Activated CD4-positive, CD25-positive, alpha-beta regulatory T cell treated with anti-CD3 and anti-CD28 coated beads, Interleukin-2, amount 50 U/mL, for 24 hours (primary cell): ENCODE data around the gene ZNF773.
"Not testable (repeated sequence)": the region's sequence is repeated elsewhere in the genome, so short reads cannot be mapped to it uniquely, and the experiment has no call there.

Source experiments
- ATAC-seq, 2 donors: fragments of 150-1000 bp; cut with Tn5 transposase; one replicate each; pipeline ENCODE4 v1.10.0; 2021; ENCODE audit warnings: mild to moderate bottlenecking in 1 of 2, moderate library complexity in 1 of 2

Gene ZNF773

GRCh38 chr19:57499680-57500395, at the start of gene ZNF773:
Gene ZNF773 (plus strand): TSS chr19:57499938. CDS start chr19:57500081, 143 bp downstream.
- peak; percentile 100 for ATAC-seq

- ATAC-seq: no peak
Observed at GRCh38 chr19:57452307-57452706, 47.4 kb upstream of the ZNF773 start.

GRCh38 chr19:57465680-57466381, 33.9 kb upstream of the ZNF773 start:
- peak in 1 of 2 donors; percentile 58 for ATAC-seq

GRCh38 chr19:57466489-57466888, 33.2 kb upstream of the ZNF773 start:
- no peak for ATAC-seq

- ATAC-seq: no peak
Observed at GRCh38 chr19:57473646-57474045, 26.1 kb upstream of the ZNF773 start.

- peak; percentile 100 for ATAC-seq
Observed at GRCh38 chr19:57477191-57478008, 22.3 kb upstream of the ZNF773 start, which contains the start of gene ZNF772. Gene ZNF772 (minus strand): TSS chr19:57477566. CDS start chr19:57477309, 257 bp downstream.

GRCh38 chr19:57487477-57488298, 12.1 kb upstream of the ZNF773 start, which contains the start of gene ZNF419:
Gene ZNF419 (plus strand): TSS chr19:57487750. CDS start chr19:57487951, 201 bp downstream.
- peak; percentile 99 for ATAC-seq

- ATAC-seq: not testable (repeated sequence)
Observed at GRCh38 chr19:57488299-57488644, 11.5 kb upstream of the ZNF773 start.

GRCh38 chr19:57499332-57499679, 432 bp upstream of the ZNF773 start:
- not testable (repeated sequence) for ATAC-seq

- not testable (repeated sequence) for ATAC-seq
Observed at GRCh38 chr19:57500400-57500799, 662 bp downstream of the ZNF773 start.

GRCh38 chr19:57506163-57506562, 6.4 kb downstream of the ZNF773 start:
- ATAC-seq: no peak

- ATAC-seq: no peak
Observed at GRCh38 chr19:57511484-57511883, 11.7 kb downstream of the ZNF773 start.

- no peak for ATAC-seq
Observed at GRCh38 chr19:57512845-57513244, 13.1 kb downstream of the ZNF773 start.

- no peak for ATAC-seq
Observed at GRCh38 chr19:57515255-57515654, 15.5 kb downstream of the ZNF773 start.

GRCh38 chr19:57518021-57518420, 18.3 kb downstream of the ZNF773 start:
- not testable (repeated sequence) for ATAC-seq

- peak; percentile 100 for ATAC-seq
Observed at GRCh38 chr19:57527136-57527881, 27.6 kb downstream of the ZNF773 start, which contains the start of gene ZNF549. Gene ZNF549 (plus strand): TSS chr19:57527356. CDS start chr19:57527574, 218 bp downstream.

GRCh38 chr19:57537953-57538547, 38.3 kb downstream of the ZNF773 start:
- ATAC-seq: no peak

- no peak for ATAC-seq
Observed at GRCh38 chr19:57546513-57546912, 46.8 kb downstream of the ZNF773 start.

- ATAC-seq: no peak
Observed at GRCh38 chr19:57552432-57552831, 52.7 kb downstream of the ZNF773 start.

- no peak for ATAC-seq
Observed at GRCh38 chr19:57557659-57558058, 57.9 kb downstream of the ZNF773 start.
